Pancreas (tissue), 10 donors: Measurements from ENCODE around the gene NPDC1. TPM values are rescaled to one million over a fixed set of nuclear protein-coding genes. Genes with fewer than 3 reads are reported as not detected.
"Not testable (repeated sequence)": the region's sequence is repeated elsewhere in the genome, so short reads cannot be mapped to it uniquely, and the experiment has no call there.

ENCODE experiments used
- ATAC-seq, 4 donors: fragments of 200-7000 bp; cut with Tn5 transposase; one replicate each; pipeline versions ENCODE4 v1.8.0 to v1.9.1; 2020; ENCODE audit warnings: mild to moderate bottlenecking in 4 of 4, moderate library complexity in 4 of 4
- DNase-seq, 6 donors: peaks; one replicate each; pipeline ENCODE4 v3.0.0-alpha.2; 2020
- FAIRE-seq: peaks from 2 replicates; lab custom pipeline; 2012; peaks lifted over from hg19 to GRCh38; lab: Jason Lieb, UNC
- H3K27ac ChIP-seq, 4 donors: fragments of 200-600 bp; sonication (generic); 1 replicate in 3 of 4; 2 replicates in 1 of 4; pipeline versions ENCODE4 v1.5.0 to v1.8.0; 2020
- H3K27me3 ChIP-seq, 4 donors: fragments of 200-600 bp; one replicate each; pipeline ENCODE4 v1.8.0; 2021
- H3K36me3 ChIP-seq, 3 donors: fragments of 200-600 bp; sonication (generic) in 1 of 3; one replicate each; pipeline versions ENCODE4 v1.5.0 to v1.8.0; 2020 to 2021
- H3K4me1 ChIP-seq, 3 donors: fragments of 200-600 bp; one replicate each; pipeline ENCODE4 v1.8.0; 2021
- H3K4me3 ChIP-seq, 4 donors: fragments of 200-600 bp; sonication (generic) in 2 of 4; one replicate each; pipeline versions ENCODE4 v1.5.0 to v1.8.0; 2020 to 2021
- H3K9me3 ChIP-seq, 4 donors: fragments of 200-600 bp; one replicate each; pipeline ENCODE4 v1.8.0; 2021
- CTCF ChIP-seq, 4 donors: fragments of 200-600 bp; sonication (generic) in 3 of 4; IDR thresholded peaks; one replicate each; pipeline versions ENCODE4 v1.5.0 to v1.8.0; 2021; ENCODE audit warnings: antibody characterized with exemption in 4 of 4
- WGBS, 2 donors: extraction: QIAGEN DNeasy Blood & Tissue Kit; methylation state at CpG; one replicate each; pipeline ENCODE4 v1.1.7; 2013; 5-methylcytosine and 5-hydroxymethylcytosine counted together
- intact Hi-C, 3 donors: fragments of 100-400 bp; cut with DNase I; formaldehyde crosslinking; loops; one replicate each; pipeline versions ENCODE4 v1.11.1 to v1.14.2; 2022
- polyA plus RNA-seq, 2 donors: library from polyadenylated mRNA; stranded (reverse); fragments of 200-250 nt; gene quantifications; one replicate each; pipeline ENCODE4 v1.2.3, GENCODE V29; 2013
- total RNA-seq, 6 donors: library from RNA; stranded (reverse); fragmentation: NEBNext Ultra II Directional in 4 of 6; extraction: Animal tissue kit (Norgen Biotek cat#: 25700) in 4 of 6; gene quantifications; one replicate each; pipeline versions ENCODE4 v1.2.1 to v1.2.4, GENCODE V29; 2021 to 2023
- donor health status: healthy with polysubstance abuse.
- donor health status: DM: no; HTN: no; CAD: no; lungs with moderate emphysema.
- donor health status: DM: no; HTN: no; CAD: no.
- donor health status: control.
- donor health status: control.
- donor health status: Bipolar disorder and iron deficiency.
- donor health status: DM: yes; HTN: yes; CAD: no.
- donor health status: DM: no; HTN: no; CAD: no.
- donor health status: DM: no; HTN: no; CAD: no.
- donor health status: DM: yes; HTN: yes; CAD: no.

NPDC1 gene
- total and polyA plus RNA-seq, 8 donors = 31.5 to 328 (median 47.5) TPM

GRCh38 chr9:137008312-137008711 lies 37.7 kb downstream of the NPDC1 start:
- Histone ChIP-seq H3K9me3 (no peaks in the 10 kb centered on the region), H3K27ac (no peak overlapping the region), H3K27me3 (no peaks in the 10 kb centered on the region), H3K36me3 (peaks cover 0 to 22% (median 0%) of the 10 kb centered on the region in 3 donors), H3K4me3 (no peak overlapping the region), H3K4me1 (no peaks in the 10 kb centered on the region)
- TF ChIP-seq CTCF (IDR thresholded peaks at IDR 0.05) = no peak
- DNase-seq (no peak), FAIRE-seq (no peak), ATAC-seq (no peak)
- intact Hi-C loops = no loop called here
- 83 to 92% methylated on average over 21 to 22 of the region's 22 CpGs for WGBS, 2 donors

GRCh38 chr9:137007816-137008270 lies 38.1 kb downstream of the NPDC1 start:
- no peak for DNase-seq
- peaks cover 0 to 22% (median 0%) of the 10 kb centered on the region in 3 donors for H3K36me3 ChIP-seq
- intact Hi-C loops = no loop called here
- WGBS, 2 donors = 90 to 98% methylated on average over 12 to 13 of the region's 13 CpGs
- no peak for TF ChIP-seq CTCF (IDR thresholded peaks at IDR 0.05)
- H3K27ac ChIP-seq = no peak overlapping the region
- H3K27me3 ChIP-seq = no peaks in the 10 kb centered on the region
- H3K4me3 ChIP-seq = no peak overlapping the region
- no peaks in the 10 kb centered on the region for H3K9me3 ChIP-seq
- no peak for ATAC-seq
- H3K4me1 ChIP-seq = no peaks in the 10 kb centered on the region
- no peak for FAIRE-seq

- 76 to 77% methylated on average over 30 of the region's 30 CpGs for WGBS, 2 donors
- intact Hi-C loops = no loop called here
Measured at GRCh38 chr9:137007108-137007815, 38.7 kb downstream of the NPDC1 start.

GRCh38 chr9:137006116-137007003 lies 39.6 kb downstream of the NPDC1 start:
- intact Hi-C loops = no loop called here
- DNase-seq = no peak
- ATAC-seq = peak in 3 of 4 donors; percentile 8 to 26 (median 16)
- 85 to 91% methylated on average over 24 of the region's 24 CpGs for WGBS, 2 donors
- Histone ChIP-seq H3K4me1 (no peaks in the 10 kb centered on the region), H3K9me3 (no peaks in the 10 kb centered on the region), H3K4me3 (no peak overlapping the region), H3K36me3 (peaks cover 0 to 12% (median 0%) of the 10 kb centered on the region in 3 donors), H3K27me3 (no peaks in the 10 kb centered on the region), H3K27ac (no peak overlapping the region)
- no peak for FAIRE-seq
- no peak for TF ChIP-seq CTCF (IDR thresholded peaks at IDR 0.05)

More at GRCh38 chr9:137007108-137007815, 38.7 kb downstream of the NPDC1 start:
- FAIRE-seq (no peak), ATAC-seq (peak; percentile 15 to 61 (median 30)), DNase-seq (no peak)
- Histone ChIP-seq H3K27me3 (no peaks in the 10 kb centered on the region), H3K4me3 (no peak overlapping the region), H3K27ac (no peak overlapping the region), H3K9me3 (no peaks in the 10 kb centered on the region), H3K36me3 (peaks cover 0 to 19% (median 0%) of the 10 kb centered on the region in 3 donors), H3K4me1 (no peaks in the 10 kb centered on the region)
- TF ChIP-seq CTCF (IDR thresholded peaks at IDR 0.05) = no peak

GRCh38 chr9:137004285-137004684 lies 41.7 kb downstream of the NPDC1 start:
- H3K4me3 ChIP-seq, H3K9me3 ChIP-seq, H3K36me3 ChIP-seq, H3K27me3 ChIP-seq, H3K27ac ChIP-seq, intact Hi-C loops, FAIRE-seq, ATAC-seq, H3K4me1 ChIP-seq, DNase-seq: not testable (repeated sequence)
- 41 to 54% methylated on average over 16 to 17 of the region's 17 CpGs for WGBS, 2 donors
